ENCODE results near the gene KCNH5.
"Not testable (repeated sequence)": the region's sequence is repeated elsewhere in the genome, so short reads cannot be mapped to it uniquely, and the experiment has no call there.

The KCNH5 gene

GRCh38 chr14:62778310-62778709 lies 266.9 kb downstream of the KCNH5 start:
- DNase-seq (ENCODE audit: low read depth), result no peak
- H3K4me3 ChIP-seq (ENCODE audit: low read depth, low read length), result no peak overlapping the region
- TF ChIP-seq CTCF (IDR thresholded peaks at IDR 0.05; ENCODE audit: low read depth, low read length, missing control alignments), result no peak

- no peak for DNase-seq (ENCODE audit: low read depth)
- H3K4me3 ChIP-seq (ENCODE audit: low read depth, low read length), result no peak overlapping the region
- no peak for TF ChIP-seq CTCF (IDR thresholded peaks at IDR 0.05; ENCODE audit: low read depth, low read length, missing control alignments)
Measured at GRCh38 chr14:62777510-62777909, 267.7 kb downstream of the KCNH5 start.

- no peak for TF ChIP-seq CTCF (IDR thresholded peaks at IDR 0.05; ENCODE audit: low read depth, low read length, missing control alignments)
- DNase-seq (ENCODE audit: low read depth), result no peak
- H3K4me3 ChIP-seq (ENCODE audit: low read depth, low read length), result no peak overlapping the region
Measured at GRCh38 chr14:62776300-62776699, 269.0 kb downstream of the KCNH5 start.

- no peak for DNase-seq (ENCODE audit: low read depth)
- no peak for TF ChIP-seq CTCF (IDR thresholded peaks at IDR 0.05; ENCODE audit: low read depth, low read length, missing control alignments)
- H3K4me3 ChIP-seq (ENCODE audit: low read depth, low read length), result no peak overlapping the region
Measured at GRCh38 chr14:62768753-62769152, 276.5 kb downstream of the KCNH5 start.

- TF ChIP-seq CTCF (IDR thresholded peaks at IDR 0.05; ENCODE audit: low read depth, low read length, missing control alignments), result no peak
- no peak for DNase-seq (ENCODE audit: low read depth)
- H3K4me3 ChIP-seq (ENCODE audit: low read depth, low read length), result no peak overlapping the region
Measured at GRCh38 chr14:62763951-62764350, 281.3 kb downstream of the KCNH5 start.

GRCh38 chr14:62759796-62760195 lies 285.5 kb downstream of the KCNH5 start:
- DNase-seq (ENCODE audit: low read depth), result no peak
- H3K4me3 ChIP-seq (ENCODE audit: low read depth, low read length), result no peak overlapping the region
- no peak for TF ChIP-seq CTCF (IDR thresholded peaks at IDR 0.05; ENCODE audit: low read depth, low read length, missing control alignments)

GRCh38 chr14:62746881-62747280 lies 298.4 kb downstream of the KCNH5 start:
- not testable (repeated sequence) for DNase-seq (ENCODE audit: low read depth); H3K4me3 ChIP-seq (ENCODE audit: low read depth, low read length)

- no peak for TF ChIP-seq CTCF (IDR thresholded peaks at IDR 0.05; ENCODE audit: low read depth, low read length, missing control alignments)
- DNase-seq (ENCODE audit: low read depth), result no peak
Measured at GRCh38 chr14:62745496-62745895, 299.8 kb downstream of the KCNH5 start.

More at GRCh38 chr14:62745496-62745895, 299.8 kb downstream of the KCNH5 start:
- H3K4me3 ChIP-seq (ENCODE audit: low read depth, low read length), result no peak overlapping the region
